ENCODE results near the gene ACTRT2.

GRCh38 chr1:2980849-2981248 lies 40.4 kb upstream of the ACTRT2 start:
- no peak for TF ChIP-seq CTCF (IDR thresholded peaks at IDR 0.05)
- no peak for TF ChIP-seq POLR2A (IDR thresholded peaks at IDR 0.05)
- TF ChIP-seq POLR2AphosphoS5 (IDR thresholded peaks at IDR 0.05) = no peak

Measured in gastroesophageal sphincter (tissue), 3 donors.